Keratinocyte (primary cell): Measurements from ENCODE around the gene ALDH3B2.

Experiments used
- EZH2 ChIP-seq: IDR thresholded peaks from one replicate; pipeline ENCODE4 v1.6.1; 2012; ENCODE audit warnings: inconsistent platforms, mild to moderate bottlenecking, low read length, moderate library complexity
- TF ChIP-seq, protein P1 (sequence below), 3 experiments: IDR thresholded peaks in 1 of 3; conservative IDR thresholded peaks in 1 of 3; optimal IDR thresholded peaks in 1 of 3; 2 replicates in 2 of 3; 3 replicates in 1 of 3; pipeline versions ENCODE3 to v1.5.1; 2011; ENCODE audit warnings: low read length in 3 of 3, mild to moderate bottlenecking in 3 of 3, moderate library complexity in 2 of 3, control low read depth in 1 of 3, inconsistent platforms in 1 of 3; ENCODE audit not compliant: insufficient read depth in 2 of 3; ENCODE audit errors: extremely low read depth in 1 of 3

DNA sequence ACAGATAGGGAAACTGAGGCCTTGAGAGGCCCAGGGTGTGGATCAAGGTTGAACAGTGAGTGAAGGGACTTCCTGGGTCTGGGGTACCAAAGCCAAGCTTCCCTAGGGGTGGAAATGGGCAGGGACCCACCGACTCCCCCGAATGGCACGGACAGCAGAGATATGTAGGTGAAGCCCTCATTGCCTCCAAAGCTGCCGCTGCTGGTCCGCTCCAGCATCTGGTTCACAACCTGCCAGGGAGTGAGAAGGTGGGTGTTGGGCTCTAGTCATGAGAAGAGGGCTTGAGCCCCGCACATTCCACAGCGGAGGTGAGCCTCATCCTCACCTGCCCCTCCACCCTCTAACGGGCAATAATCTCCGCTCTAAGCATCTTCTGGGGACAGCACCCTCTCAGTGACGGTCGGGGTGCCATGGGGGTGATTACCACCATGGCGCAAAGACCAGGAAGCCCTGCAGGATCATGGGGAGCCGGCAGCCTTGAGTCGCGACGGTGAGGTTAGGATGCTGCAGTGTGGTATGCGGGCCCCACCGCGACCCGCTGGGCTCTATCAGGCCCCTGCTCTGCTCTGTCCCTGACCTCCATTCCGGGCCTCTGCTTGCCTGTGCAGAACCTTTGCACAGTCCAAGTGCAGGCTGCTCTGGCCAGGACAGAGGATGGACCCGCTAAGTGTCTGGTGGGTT, 10.8 kb downstream of the ALDH3B2 start:
- TF ChIP-seq, protein P1, sequence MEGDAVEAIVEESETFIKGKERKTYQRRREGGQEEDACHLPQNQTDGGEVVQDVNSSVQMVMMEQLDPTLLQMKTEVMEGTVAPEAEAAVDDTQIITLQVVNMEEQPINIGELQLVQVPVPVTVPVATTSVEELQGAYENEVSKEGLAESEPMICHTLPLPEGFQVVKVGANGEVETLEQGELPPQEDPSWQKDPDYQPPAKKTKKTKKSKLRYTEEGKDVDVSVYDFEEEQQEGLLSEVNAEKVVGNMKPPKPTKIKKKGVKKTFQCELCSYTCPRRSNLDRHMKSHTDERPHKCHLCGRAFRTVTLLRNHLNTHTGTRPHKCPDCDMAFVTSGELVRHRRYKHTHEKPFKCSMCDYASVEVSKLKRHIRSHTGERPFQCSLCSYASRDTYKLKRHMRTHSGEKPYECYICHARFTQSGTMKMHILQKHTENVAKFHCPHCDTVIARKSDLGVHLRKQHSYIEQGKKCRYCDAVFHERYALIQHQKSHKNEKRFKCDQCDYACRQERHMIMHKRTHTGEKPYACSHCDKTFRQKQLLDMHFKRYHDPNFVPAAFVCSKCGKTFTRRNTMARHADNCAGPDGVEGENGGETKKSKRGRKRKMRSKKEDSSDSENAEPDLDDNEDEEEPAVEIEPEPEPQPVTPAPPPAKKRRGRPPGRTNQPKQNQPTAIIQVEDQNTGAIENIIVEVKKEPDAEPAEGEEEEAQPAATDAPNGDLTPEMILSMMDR (optimal IDR thresholded peaks at IDR 0.05 in 1 of 3, IDR thresholded peaks at IDR 0.05 in 1 of 3, conservative IDR thresholded peaks at IDR 0.05 in 1 of 3; ENCODE audit: extremely low read depth in 1 of 3, insufficient read depth in 2 of 3, low read length in 3 of 3), result no peak
- no peak for TF ChIP-seq EZH2
